Stimulated activated CD8-positive, alpha-beta memory T cell treated with anti-CD3 and anti-CD28 coated beads, Interleukin-7, amount 100 ng/mL, for 24 hours (primary cell): ENCODE measurements around the gene EPHB4.
"Not testable (repeated sequence)": the region's sequence is repeated elsewhere in the genome, so short reads cannot be mapped to it uniquely, and the experiment has no call there.

Source experiments
- DNase-seq: peaks from one replicate; pipeline ENCODE4 v3.0.0-alpha.2; 2020; ENCODE audit warnings: low read depth

The EPHB4 gene

GRCh38 chr7:100789055-100789454 lies 38.3 kb downstream of the EPHB4 start:
- DNase-seq, result no peak

- DNase-seq, result no peak
Measured at GRCh38 chr7:100786323-100786722, 41.0 kb downstream of the EPHB4 start.

GRCh38 chr7:100785878-100786277 lies 41.4 kb downstream of the EPHB4 start:
- DNase-seq, result no peak

GRCh38 chr7:100783804-100784203 lies 43.5 kb downstream of the EPHB4 start:
- DNase-seq, result no peak

GRCh38 chr7:100781255-100781654 lies 46.1 kb downstream of the EPHB4 start:
- no peak for DNase-seq

- no peak for DNase-seq
Measured at GRCh38 chr7:100779359-100779758, 48.0 kb downstream of the EPHB4 start.

- DNase-seq, result no peak
Measured at GRCh38 chr7:100778061-100778621, 49.2 kb downstream of the EPHB4 start.

- no peak for DNase-seq
Measured at GRCh38 chr7:100773491-100773890, 53.8 kb downstream of the EPHB4 start.

GRCh38 chr7:100768784-100769183 lies 58.5 kb downstream of the EPHB4 start:
- DNase-seq, result no peak

- no peak for DNase-seq
Measured at GRCh38 chr7:100765250-100765649, 62.1 kb downstream of the EPHB4 start.

- DNase-seq, result no peak
Measured at GRCh38 chr7:100764841-100765240, 62.5 kb downstream of the EPHB4 start.

- no peak for DNase-seq
Measured at GRCh38 chr7:100763556-100764140, 63.7 kb downstream of the EPHB4 start.

GRCh38 chr7:100762841-100763240 lies 64.5 kb downstream of the EPHB4 start:
- DNase-seq, result not testable (repeated sequence)

GRCh38 chr7:100759357-100760171 lies 67.8 kb downstream of the EPHB4 start:
- DNase-seq, result no peak

GRCh38 chr7:100753750-100754149 lies 73.6 kb downstream of the EPHB4 start:
- no peak for DNase-seq

- no peak for DNase-seq
Measured at GRCh38 chr7:100752994-100753393, 74.3 kb downstream of the EPHB4 start.
